ENCODE measurements around the gene MUC20. TPM values are rescaled to one million over a fixed set of nuclear protein-coding genes. Genes with fewer than 3 reads are reported as not detected.
"Not testable (repeated sequence)": the region's sequence is repeated elsewhere in the genome, so short reads cannot be mapped to it uniquely, and the experiment has no call there.

MUC20 gene
- total and polyA plus RNA-seq, 8 donors, result 5.2 to 35.9 (median 10.8) TPM

DNA sequence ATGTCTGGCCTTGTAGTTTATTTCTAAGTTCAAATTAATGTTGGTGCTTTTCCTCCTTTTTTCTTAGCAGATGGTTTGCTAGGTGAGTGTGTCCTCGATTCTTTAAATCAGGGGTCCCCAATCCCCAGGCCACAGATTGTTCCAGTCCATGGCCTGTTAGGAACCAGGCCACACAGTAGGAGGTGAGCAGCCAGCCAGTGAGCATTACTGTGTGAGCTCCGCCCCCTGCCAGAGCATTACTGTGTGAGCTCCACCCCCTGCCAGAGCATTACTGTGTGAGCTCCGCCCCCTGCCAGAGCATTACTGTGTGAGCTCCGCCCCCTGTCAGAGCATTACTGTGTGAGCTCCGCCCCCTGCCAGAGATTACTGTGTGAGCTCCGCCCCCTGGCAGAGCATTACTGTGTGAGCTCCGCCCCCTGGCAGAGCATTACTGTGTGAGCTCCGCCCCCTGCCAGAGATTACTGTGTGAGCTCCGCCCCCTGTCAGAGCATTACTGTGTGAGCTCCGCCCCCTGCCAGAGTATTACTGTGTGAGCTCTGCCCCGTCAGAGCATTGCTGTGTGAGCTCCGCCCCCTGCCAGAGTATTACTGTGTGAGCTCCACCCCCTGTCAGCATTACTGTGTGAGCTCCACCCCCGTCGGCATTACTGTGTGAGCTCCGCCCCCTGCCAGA, 34.1 kb upstream of the MUC20 start:
- H3K27ac ChIP-seq; ATAC-seq; H3K4me3 ChIP-seq; DNase-seq; intact Hi-C loops (cut with DNase I); H3K27me3 ChIP-seq; FAIRE-seq; H3K9me3 ChIP-seq; H3K4me1 ChIP-seq: not testable (repeated sequence)
- H3K36me3 ChIP-seq, result peaks cover 6 to 27% (median 15%) of the 10 kb centered on the region in 3 donors
- 96 to 99% methylated on average over 11 to 14 of the region's 15 CpGs for WGBS, 2 donors

DNA sequence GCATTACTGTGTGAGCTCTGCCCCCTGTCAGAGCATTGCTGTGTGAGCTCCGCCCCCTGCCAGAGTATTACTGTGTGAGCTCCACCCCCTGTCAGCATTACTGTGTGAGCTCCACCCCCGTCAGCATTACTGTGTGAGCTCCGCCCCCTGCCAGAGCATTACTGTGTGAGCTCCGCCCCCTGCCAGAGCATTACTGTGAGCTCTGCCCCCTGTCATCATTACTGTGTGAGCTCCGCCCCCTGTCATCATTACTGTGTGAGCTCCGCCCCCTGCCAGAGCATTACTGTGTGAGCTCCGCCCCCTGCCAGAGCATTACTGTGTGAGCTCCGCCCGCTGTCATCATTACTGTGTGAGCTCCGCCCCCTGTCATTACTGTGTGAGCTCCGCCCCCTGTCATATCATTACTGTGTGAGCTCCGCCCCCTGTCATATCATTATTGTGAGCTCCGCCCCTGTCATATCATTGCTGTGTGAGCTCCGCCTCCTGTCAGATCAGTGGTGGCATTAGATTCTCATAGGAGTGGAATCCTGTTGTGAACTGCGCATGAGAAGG, 33.5 kb upstream of the MUC20 start:
- peaks cover 6 to 33% (median 15%) of the 10 kb centered on the region in 3 donors for H3K36me3 ChIP-seq
- H3K9me3 ChIP-seq; DNase-seq; intact Hi-C loops (cut with DNase I); ATAC-seq; H3K4me1 ChIP-seq; H3K27ac ChIP-seq; FAIRE-seq; H3K27me3 ChIP-seq; H3K4me3 ChIP-seq: not testable (repeated sequence)
- 95 to 99% methylated on average over 14 to 15 of the region's 15 CpGs for WGBS, 2 donors

DNA sequence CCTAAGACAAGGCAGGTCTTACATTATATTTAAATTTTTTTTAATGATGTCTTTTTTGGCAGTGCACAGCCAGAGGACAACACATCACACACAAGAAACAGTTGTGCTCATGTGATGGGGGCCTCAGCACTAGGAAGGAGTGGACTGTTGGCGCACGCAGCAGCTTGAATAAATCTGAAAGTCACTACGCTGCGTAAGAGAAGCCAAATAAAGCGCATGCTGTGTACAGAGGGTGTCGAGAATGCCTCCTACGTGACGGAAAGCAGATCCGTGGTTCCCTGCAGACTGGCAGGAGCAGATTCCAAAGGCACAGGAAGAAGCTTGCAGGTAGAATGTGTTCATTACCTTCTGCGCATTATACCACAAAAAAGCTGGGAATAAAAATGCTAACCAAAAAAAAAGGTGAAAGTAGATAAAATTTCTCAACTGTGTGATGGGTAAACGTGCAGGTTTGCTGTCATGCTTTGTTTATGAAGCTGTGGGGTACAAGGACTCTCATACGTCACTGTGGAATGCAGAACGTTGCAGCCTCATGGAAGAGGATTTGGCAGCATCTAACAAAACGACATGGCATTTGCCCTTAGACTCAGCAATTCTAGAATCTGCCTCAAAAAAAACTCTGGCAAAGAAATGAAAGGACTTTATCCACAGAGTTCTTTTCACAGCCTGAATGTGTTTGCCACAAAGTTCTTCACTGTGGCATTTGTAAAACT, 32.2 kb upstream of the MUC20 start:
- WGBS, 2 donors, result 68 to 77% methylated on average over 4 to 6 of the region's 14 CpGs
- FAIRE-seq, result not testable (repeated sequence)

DNA sequence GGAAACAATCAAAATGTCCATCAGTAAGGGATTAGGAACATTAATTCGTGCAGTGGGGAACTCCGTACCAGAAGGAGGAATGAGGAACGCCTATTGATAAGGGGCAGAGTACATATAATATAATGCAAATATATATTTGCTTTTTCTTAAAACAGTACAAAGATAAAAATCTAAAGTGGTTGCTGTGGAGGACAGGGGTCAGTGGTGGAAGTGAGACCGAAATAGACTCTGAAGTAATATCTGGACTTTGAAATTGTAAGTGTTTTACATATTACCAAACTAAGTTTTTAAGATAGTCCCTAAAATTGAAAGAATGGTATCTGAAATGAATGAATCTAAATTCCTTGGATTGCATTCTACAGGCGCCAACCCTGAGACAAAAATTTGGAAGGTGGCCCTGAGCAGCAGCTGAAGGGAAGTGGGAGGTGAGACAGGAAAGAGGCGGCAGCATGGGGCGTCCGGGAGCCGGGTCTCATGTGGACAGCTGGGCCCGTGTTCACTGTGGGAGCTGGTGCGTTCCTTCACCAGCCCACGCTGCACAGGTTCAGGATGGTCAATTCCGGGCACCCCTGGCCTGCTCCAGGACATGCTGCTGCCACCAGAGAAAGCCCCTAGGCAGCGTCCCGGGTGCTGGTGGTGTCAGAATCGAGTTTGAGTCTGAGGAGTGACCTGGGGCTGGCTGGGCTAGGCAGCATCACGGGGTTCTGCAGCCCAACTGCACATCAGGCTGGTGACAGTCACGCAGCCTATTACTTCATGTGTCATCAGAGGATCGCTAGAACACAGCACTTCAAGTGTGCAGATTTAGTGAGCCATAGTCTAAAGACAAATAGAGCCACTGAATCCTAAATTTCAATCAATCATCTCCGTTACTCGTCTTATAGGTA, 31.4 kb upstream of the MUC20 start:
- WGBS, 2 donors, result 82 to 85% methylated on average over 21 of the region's 21 CpGs
- peak in 1 of 4 donors; percentile 31 for ATAC-seq
- peaks cover 0 to 35% (median 12%) of the 10 kb centered on the region in 3 donors for H3K36me3 ChIP-seq
- H3K4me1 ChIP-seq; H3K27me3 ChIP-seq; H3K9me3 ChIP-seq; DNase-seq; H3K27ac ChIP-seq; FAIRE-seq; H3K4me3 ChIP-seq; intact Hi-C loops (cut with DNase I): not testable (repeated sequence)

More for the DNA sequence above, 32.2 kb upstream of the MUC20 start:
- H3K27me3 ChIP-seq; H3K4me3 ChIP-seq; DNase-seq; H3K9me3 ChIP-seq; intact Hi-C loops (cut with DNase I); H3K27ac ChIP-seq; ATAC-seq; H3K4me1 ChIP-seq: not testable (repeated sequence)
- peaks cover 6 to 41% (median 15%) of the 10 kb centered on the region in 3 donors for H3K36me3 ChIP-seq

DNA sequence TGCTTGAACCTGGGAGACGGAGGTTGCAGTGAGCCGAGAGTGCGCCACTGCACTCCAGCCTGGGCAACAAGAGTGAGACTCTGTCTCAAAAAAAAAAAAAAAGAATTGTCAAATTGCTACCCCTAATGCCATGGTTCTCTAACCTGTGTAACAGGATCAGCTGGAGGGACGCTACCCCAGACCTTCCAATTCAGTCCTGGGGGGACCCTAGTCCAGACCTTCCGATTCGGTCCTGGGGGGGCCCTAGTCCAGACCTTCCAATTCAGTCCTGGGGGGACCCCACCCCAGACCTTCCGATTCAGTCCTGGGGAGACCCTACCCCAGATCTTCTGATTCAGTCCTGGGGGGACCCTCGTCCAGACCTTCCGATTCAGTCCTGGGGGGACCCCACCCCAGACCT, 29.8 kb upstream of the MUC20 start:
- intact Hi-C loops (cut with DNase I), result no loop called here

DNA sequence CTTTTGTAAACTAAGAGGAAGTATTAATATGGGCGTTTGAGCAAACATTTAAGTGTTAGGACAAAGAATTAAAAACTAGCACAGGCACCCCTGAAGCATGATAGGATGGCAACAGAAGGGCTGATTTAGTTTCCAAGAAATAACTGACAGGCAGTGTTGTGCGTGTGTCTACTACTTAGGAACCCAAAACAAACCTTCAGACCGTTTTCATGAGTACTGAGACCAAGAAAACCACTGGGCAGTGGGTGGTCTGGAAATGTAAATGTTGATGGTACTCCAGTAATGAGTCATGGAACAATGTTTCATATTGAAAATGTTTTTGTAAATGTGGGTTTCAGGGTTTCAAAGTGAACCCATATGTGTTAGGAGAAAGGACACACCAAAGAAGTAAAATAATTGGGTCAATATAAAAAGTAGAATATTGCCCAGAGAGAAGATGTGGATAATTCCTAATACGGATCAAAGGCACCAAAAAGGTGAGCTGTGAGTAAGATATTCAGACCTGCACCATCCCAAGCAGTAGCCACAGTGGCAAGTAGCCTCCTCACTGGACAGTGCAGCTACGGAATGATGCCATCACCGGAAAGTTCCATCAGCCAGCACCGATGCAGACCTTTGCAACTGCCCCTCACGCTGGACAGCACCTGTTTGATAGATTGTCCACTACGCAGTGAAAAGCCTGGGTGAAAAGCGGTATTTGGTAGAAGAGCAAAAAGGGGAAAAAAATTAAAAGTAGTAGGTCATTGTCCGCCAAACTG, 29.0 kb upstream of the MUC20 start:
- H3K27ac ChIP-seq; DNase-seq; intact Hi-C loops (cut with DNase I); FAIRE-seq; H3K4me3 ChIP-seq; H3K9me3 ChIP-seq; H3K4me1 ChIP-seq; H3K27me3 ChIP-seq: not testable (repeated sequence)
- peak in 1 of 4 donors; percentile 8 for ATAC-seq
- peaks cover 0 to 31% (median 12%) of the 10 kb centered on the region in 3 donors for H3K36me3 ChIP-seq
- WGBS, 2 donors, result 92 to 96% methylated on average over 8 of the region's 11 CpGs

More for the DNA sequence above, 29.8 kb upstream of the MUC20 start:
- 87 to 91% methylated on average over 9 of the region's 9 CpGs for WGBS, 2 donors
- no peaks in the 10 kb centered on the region for H3K9me3 ChIP-seq
- no peak overlapping the region for H3K4me3 ChIP-seq
- peaks cover 0 to 35% (median 12%) of the 10 kb centered on the region in 3 donors for H3K36me3 ChIP-seq
- ATAC-seq (no peak), DNase-seq (no peak), FAIRE-seq (no peak)
- TF ChIP-seq, protein P1, sequence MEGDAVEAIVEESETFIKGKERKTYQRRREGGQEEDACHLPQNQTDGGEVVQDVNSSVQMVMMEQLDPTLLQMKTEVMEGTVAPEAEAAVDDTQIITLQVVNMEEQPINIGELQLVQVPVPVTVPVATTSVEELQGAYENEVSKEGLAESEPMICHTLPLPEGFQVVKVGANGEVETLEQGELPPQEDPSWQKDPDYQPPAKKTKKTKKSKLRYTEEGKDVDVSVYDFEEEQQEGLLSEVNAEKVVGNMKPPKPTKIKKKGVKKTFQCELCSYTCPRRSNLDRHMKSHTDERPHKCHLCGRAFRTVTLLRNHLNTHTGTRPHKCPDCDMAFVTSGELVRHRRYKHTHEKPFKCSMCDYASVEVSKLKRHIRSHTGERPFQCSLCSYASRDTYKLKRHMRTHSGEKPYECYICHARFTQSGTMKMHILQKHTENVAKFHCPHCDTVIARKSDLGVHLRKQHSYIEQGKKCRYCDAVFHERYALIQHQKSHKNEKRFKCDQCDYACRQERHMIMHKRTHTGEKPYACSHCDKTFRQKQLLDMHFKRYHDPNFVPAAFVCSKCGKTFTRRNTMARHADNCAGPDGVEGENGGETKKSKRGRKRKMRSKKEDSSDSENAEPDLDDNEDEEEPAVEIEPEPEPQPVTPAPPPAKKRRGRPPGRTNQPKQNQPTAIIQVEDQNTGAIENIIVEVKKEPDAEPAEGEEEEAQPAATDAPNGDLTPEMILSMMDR (IDR thresholded peaks at IDR 0.05), result no peak
- H3K27ac ChIP-seq, result no peak overlapping the region
- H3K27me3 ChIP-seq, result no peaks in the 10 kb centered on the region
- H3K4me1 ChIP-seq, result no peaks in the 10 kb centered on the region

Measured in pancreas (tissue), 10 donors.